HepG2 (cell line): ENCODE results near the gene CIAO2A. TPM values are rescaled to one million over a fixed set of nuclear protein-coding genes. Genes with fewer than 3 reads are reported as not detected.

Source experiments
- AHDC1 ChIP-seq: sonication (generic); formaldehyde crosslinking; IDR thresholded peaks from 2 replicates; pipeline ENCODE4 v1.5.1; 2020; ENCODE audit warnings: mild to moderate bottlenecking, missing genetic modification reagents, borderline replicate concordance
- ARNT2 ChIP-seq: sonication (generic); formaldehyde crosslinking; IDR thresholded peaks from 2 replicates; pipeline ENCODE4 v1.8.0; 2022; ENCODE audit warnings: mild to moderate bottlenecking, low read depth, missing genetic modification reagents, moderate library complexity
- CHD4 ChIP-seq: fragments of 200-600 bp; sonication (generic); IDR thresholded peaks from 2 replicates; pipeline ENCODE4 v1.7.0; 2017; ENCODE audit warnings: mild to moderate bottlenecking, low read length, borderline replicate concordance
- HNF1A ChIP-seq, 2 experiments: sonication (generic) in 1 of 2; formaldehyde crosslinking in 1 of 2; IDR thresholded peaks; 2 replicates each; pipeline versions ENCODE4 v1.4.0 to v1.6.1; 2016 to 2020; ENCODE audit warnings: borderline replicate concordance in 1 of 2, low read depth in 1 of 2, mild to moderate bottlenecking in 1 of 2, missing genetic modification reagents in 1 of 2
- KLF9 ChIP-seq: IDR thresholded peaks from 2 replicates; pipeline ENCODE4 v1.6.1; 2016; ENCODE audit warnings: low read depth
- MATR3 ChIP-seq: sonication (generic); formaldehyde crosslinking; IDR thresholded peaks from 2 replicates; pipeline ENCODE4 v1.4.0; 2020; ENCODE audit warnings: missing genetic modification reagents
- MLLT10 ChIP-seq: sonication (generic); formaldehyde crosslinking; IDR thresholded peaks from 2 replicates; pipeline ENCODE4 v1.4.0; 2020; ENCODE audit warnings: missing genetic modification reagents
- PLRG1 ChIP-seq: fragments of 450-650 bp; conservative IDR thresholded peaks from 2 replicates; pipeline ENCODE4 v1.6.1; 2016
- RFXAP ChIP-seq: sonication (generic); formaldehyde crosslinking; IDR thresholded peaks from 2 replicates; pipeline ENCODE4 v1.4.0; 2020; ENCODE audit warnings: missing genetic modification reagents, borderline replicate concordance
- TEAD3 ChIP-seq: optimal IDR thresholded peaks from 2 replicates; pipeline ENCODE3; 2016; ENCODE audit warnings: borderline replicate concordance
- ZBTB3 ChIP-seq: sonication (generic); formaldehyde crosslinking; IDR thresholded peaks from 2 replicates; pipeline ENCODE4 v1.4.0; 2020; ENCODE audit warnings: low read depth, mild to moderate bottlenecking, moderate library complexity, missing genetic modification reagents, borderline replicate concordance
- ZNF121 ChIP-seq: sonication (generic); formaldehyde crosslinking; IDR thresholded peaks from 2 replicates; pipeline ENCODE4 v1.5.0; 2020; ENCODE audit warnings: mild to moderate bottlenecking, missing genetic modification reagents
- ZNF3 ChIP-seq: IDR thresholded peaks from 2 replicates; pipeline ENCODE4 v1.7.0; 2017; ENCODE audit warnings: inconsistent platforms
- ZNF326 ChIP-seq: sonication (generic); formaldehyde crosslinking; IDR thresholded peaks from 2 replicates; pipeline ENCODE4 v1.4.0; 2020; ENCODE audit warnings: missing genetic modification reagents, borderline replicate concordance
- ZNF710 ChIP-seq: sonication (generic); formaldehyde crosslinking; IDR thresholded peaks from 2 replicates; pipeline ENCODE4 v1.5.0; 2020; ENCODE audit warnings: mild to moderate bottlenecking, missing genetic modification reagents, borderline replicate concordance
- polyA plus RNA-seq, 8 experiments: library from polyadenylated mRNA; depleted of rRNA in 3 of 8; stranded (reverse) in 7 of 8; unstranded in 1 of 8; fragments of >200 nt; fragmentation: Illumina TruSeq in 4 of 8; extraction: Trizol in 4 of 8; gene quantifications; 2 replicates each; pipeline versions ENCODE4 v1.2.1 to v1.2.3, GENCODE V29; 2011 to 2016; ENCODE audit warnings: low read depth in 4 of 8, missing spikeins in 1 of 8, mixed read lengths in 1 of 8; ENCODE audit not compliant: insufficient read depth in 1 of 8
- total RNA-seq, 5 experiments: library from RNA; depleted of rRNA; stranded (reverse); fragments of >200 nt; fragmentation: Illumina TruSeq; extraction: Trizol; gene quantifications; 2 replicates each; pipeline ENCODE4 v1.2.3, GENCODE V29; 2016; ENCODE audit warnings: low read depth in 1 of 5

The CIAO2A gene
- total and polyA plus RNA-seq, 2 of the 13 experiments (the other 11 are each of a cell fraction or from before 2014, with no cell fraction given) = 83.0 to 100 TPM

- TF ChIP-seq PLRG1 = no peak
- 0 out of 2 replicates have a peak, but pooled peaks have one; percentile 26 for TF ChIP-seq ZNF710 (CRISPR knock-in tag)
- TF ChIP-seq ZBTB3 (CRISPR knock-in tag) = 0 out of 2 replicates have a peak, but pooled peaks have one; percentile 15
- TF ChIP-seq ZNF3 = no peak
- no peak; the same call in 1 of the 2 replicates for TF ChIP-seq HNF1A (IDR thresholded peaks at IDR 0.05; ENCODE audit: low read depth)
- peak; percentile 34; the same call in 1 of the 2 replicates for TF ChIP-seq HNF1A (CRISPR knock-in tag; IDR thresholded peaks at IDR 0.05; ENCODE audit: borderline replicate concordance)
- no peak for TF ChIP-seq CHD4
- TF ChIP-seq RFXAP (CRISPR knock-in tag) = peak; percentile 32; the same call in 1 of the 2 replicates
- TF ChIP-seq ARNT2 (CRISPR knock-in tag) = no peak
- no peak for TF ChIP-seq MLLT10 (CRISPR knock-in tag)
- no peak; the same call in 1 of the 2 replicates for TF ChIP-seq ZNF121 (CRISPR knock-in tag)
- TF ChIP-seq KLF9 = no peak
- TF ChIP-seq TEAD3 = peak; percentile 56
- peak; percentile 37; the same call in 1 of the 2 replicates for TF ChIP-seq AHDC1 (CRISPR knock-in tag)
- TF ChIP-seq MATR3 (CRISPR knock-in tag) = no peak
- no peak for TF ChIP-seq ZNF326 (CRISPR knock-in tag)
Observed at GRCh38 chr15:64093627-64094417, at the start of gene CIAO2A (continued).
